Keratinocyte (primary cell): Measurements from ENCODE around the gene KCNIP3. TPM values are rescaled to one million over a fixed set of nuclear protein-coding genes. Genes with fewer than 3 reads are reported as not detected.

Source experiments
- DNase-seq: peaks from one replicate; pipeline ENCODE4 v3.0.0-alpha.2; 2011; ENCODE audit warnings: low read depth, missing footprints, low spot score
- FAIRE-seq: peaks from 2 replicates; lab custom pipeline; 2011; peaks lifted over from hg19 to GRCh38; lab: Jason Lieb, UNC
- H2AFZ ChIP-seq: 2 replicates; pipeline ENCODE4 v1.6.0; 2012; ENCODE audit warnings: low read length, control low read depth, inconsistent platforms; ENCODE audit not compliant: control insufficient read depth
- H3K27ac ChIP-seq: 2 replicates; pipeline ENCODE4 v1.5.1; 2011; ENCODE audit warnings: low read length; ENCODE audit not compliant: control insufficient read depth, insufficient read depth
- H3K27me3 ChIP-seq: 3 replicates; pipeline ENCODE4 v1.6.0; 2011; ENCODE audit warnings: low read length; ENCODE audit not compliant: control insufficient read depth, insufficient read depth; ENCODE audit errors: extremely low read depth
- H3K36me3 ChIP-seq, 2 experiments: 2 replicates in 1 of 2; 3 replicates in 1 of 2; pipeline ENCODE4 v1.5.1; 2011; ENCODE audit warnings: low read length in 2 of 2, mild to moderate bottlenecking in 1 of 2; ENCODE audit not compliant: control insufficient read depth in 2 of 2, insufficient read depth in 2 of 2; ENCODE audit errors: extremely low read depth in 1 of 2
- H3K4me1 ChIP-seq: 3 replicates; pipeline ENCODE4 v1.5.1; 2011; ENCODE audit warnings: low read length; ENCODE audit not compliant: control insufficient read depth, insufficient read depth; ENCODE audit errors: extremely low read depth
- H3K4me2 ChIP-seq: 3 replicates; pipeline ENCODE4 v1.6.0; 2011; ENCODE audit warnings: low read depth, low read length; ENCODE audit not compliant: control insufficient read depth, insufficient read depth; ENCODE audit errors: extremely low read depth
- H3K4me3 ChIP-seq, 3 experiments: fragments of 200-600 bp in 1 of 3; sonication (generic) in 1 of 3; 2 replicates in 2 of 3; 3 replicates in 1 of 3; pipeline ENCODE4 v1.5.1; 2011 to 2016; ENCODE audit warnings: low read length in 3 of 3, mild to moderate bottlenecking in 3 of 3, control low read depth in 2 of 3, inconsistent platforms in 1 of 3, low read depth in 1 of 3, mixed read lengths in 1 of 3, mixed run types in 1 of 3, moderate library complexity in 1 of 3; ENCODE audit not compliant: control insufficient read depth in 2 of 3, insufficient read depth in 2 of 3; ENCODE audit errors: extremely low read depth in 1 of 3
- H3K79me2 ChIP-seq: 2 replicates; pipeline ENCODE4 v1.6.0; 2012; ENCODE audit warnings: low read length; ENCODE audit not compliant: control insufficient read depth, insufficient read depth
- H3K9ac ChIP-seq: 3 replicates; pipeline ENCODE4 v1.6.0; 2011; ENCODE audit warnings: low read length; ENCODE audit not compliant: control insufficient read depth, insufficient read depth; ENCODE audit errors: extremely low read depth
- H3K9me1 ChIP-seq: 3 replicates; pipeline ENCODE4 v1.6.0; 2011; ENCODE audit warnings: low read length; ENCODE audit not compliant: control insufficient read depth, insufficient read depth; ENCODE audit errors: extremely low read depth
- H3K9me3 ChIP-seq: 2 replicates; pipeline ENCODE4 v1.5.1; 2012; ENCODE audit warnings: low read depth, low read length; ENCODE audit not compliant: control insufficient read depth
- H4K20me1 ChIP-seq: 3 replicates; pipeline ENCODE4 v1.6.0; 2011; ENCODE audit warnings: low read length; ENCODE audit not compliant: control insufficient read depth, insufficient read depth; ENCODE audit errors: extremely low read depth
- CTCF ChIP-seq, 3 experiments: IDR thresholded peaks in 1 of 3; conservative IDR thresholded peaks in 1 of 3; optimal IDR thresholded peaks in 1 of 3; 2 replicates in 2 of 3; 3 replicates in 1 of 3; pipeline versions ENCODE3 to v1.5.1; 2011; ENCODE audit warnings: low read length in 3 of 3, mild to moderate bottlenecking in 3 of 3, moderate library complexity in 2 of 3, control low read depth in 1 of 3, inconsistent platforms in 1 of 3; ENCODE audit not compliant: insufficient read depth in 2 of 3; ENCODE audit errors: extremely low read depth in 1 of 3
- EZH2 ChIP-seq: IDR thresholded peaks from one replicate; pipeline ENCODE4 v1.6.1; 2012; ENCODE audit warnings: inconsistent platforms, mild to moderate bottlenecking, low read length, moderate library complexity
- dilution Hi-C: fragments of 300-500 bp; cut with MboI; formaldehyde crosslinking; loops from one replicate; pipeline ENCODE4 v1.7.0; 2020; ENCODE audit warnings: low sequenced_read_pairs; ENCODE audit not compliant: extremely low pct_ligation_motif_present
- polyA plus RNA-seq, 5 experiments: library from polyadenylated mRNA; depleted of rRNA in 3 of 5; stranded (reverse) in 3 of 5; stranded (forward) in 1 of 5; unstranded in 1 of 5; fragments of >200 nt; gene quantifications; 1 replicate in 1 of 5; 2 replicates in 3 of 5; 3 replicates in 1 of 5; pipeline versions ENCODE4 v1.2.1 to v1.2.3, GENCODE V29; 2011 to 2012; ENCODE audit warnings: missing spikeins in 2 of 5, low read depth in 1 of 5, low replicate concordance in 1 of 5

KCNIP3 gene
- polyA plus RNA-seq, 1 donor (not counting 4 experiments of a cell fraction or from before 2014, with no cell fraction given) = 0.66 TPM

DNA sequence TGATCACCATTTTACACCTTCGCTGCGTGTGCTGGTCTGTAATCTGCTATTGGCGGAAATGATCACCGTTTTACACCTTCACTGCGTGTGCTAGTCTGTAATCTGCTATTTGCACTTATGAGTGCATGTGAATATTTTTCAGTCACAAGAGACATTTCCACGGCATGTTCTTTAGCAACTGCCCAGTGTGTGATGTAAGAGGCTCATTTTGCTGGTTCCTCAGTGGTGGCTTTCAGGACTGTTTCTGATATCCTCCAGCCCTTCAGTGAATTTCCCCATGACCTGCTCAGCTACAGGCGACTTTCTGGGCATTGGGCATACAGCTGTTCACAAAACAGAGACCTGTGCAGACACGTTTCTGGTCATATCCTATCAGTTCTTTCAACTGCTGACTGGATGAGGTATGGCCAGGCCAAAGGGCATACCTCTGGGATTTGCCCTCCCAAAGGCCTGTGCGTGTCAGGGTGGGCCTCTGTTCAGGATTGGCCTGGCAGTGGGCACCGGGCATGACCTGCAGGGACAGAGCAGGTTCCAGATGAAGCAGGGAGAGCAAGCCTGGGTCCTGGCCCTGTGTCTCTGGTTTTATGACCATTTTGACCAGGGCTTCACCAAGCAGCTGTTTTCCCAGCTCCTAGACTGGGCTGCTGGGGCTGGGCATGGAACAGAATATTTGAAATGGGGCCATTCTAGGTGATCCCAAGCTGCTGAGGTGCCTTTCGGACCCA is 23.4 kb upstream of the KCNIP3 start:
- Histone ChIP-seq H3K4me1 (peaks cover 49% of the 10 kb centered on the region), H3K27ac (peak overlapping the region; percentile 70), H3K4me3 (peak overlapping the region in 2 of 3 experiments; percentile 12 to 64), H3K36me3 (peaks cover 0 to 2% of the 10 kb centered on the region in 2 experiments), H3K9me1 (no peaks in the 10 kb centered on the region), H3K4me2 (peak overlapping the region; percentile 85), H3K27me3 (no peaks in the 10 kb centered on the region), H3K9me3 (no peaks in the 10 kb centered on the region), H3K79me2 (peaks cover 16% of the 10 kb centered on the region), H3K9ac (no peak overlapping the region), H2AFZ (peak overlapping the region; percentile 21), H4K20me1 (no peaks in the 10 kb centered on the region)
- dilution Hi-C loops = no loop called here
- TF ChIP-seq CTCF (optimal IDR thresholded peaks at IDR 0.05 in 1 of 3, IDR thresholded peaks at IDR 0.05 in 1 of 3, conservative IDR thresholded peaks at IDR 0.05 in 1 of 3; ENCODE audit: extremely low read depth in 1 of 3, insufficient read depth in 2 of 3, low read length in 3 of 3) (no peak), EZH2 (no peak)
- FAIRE-seq = peak; percentile 57
- DNase-seq = no peak

DNA sequence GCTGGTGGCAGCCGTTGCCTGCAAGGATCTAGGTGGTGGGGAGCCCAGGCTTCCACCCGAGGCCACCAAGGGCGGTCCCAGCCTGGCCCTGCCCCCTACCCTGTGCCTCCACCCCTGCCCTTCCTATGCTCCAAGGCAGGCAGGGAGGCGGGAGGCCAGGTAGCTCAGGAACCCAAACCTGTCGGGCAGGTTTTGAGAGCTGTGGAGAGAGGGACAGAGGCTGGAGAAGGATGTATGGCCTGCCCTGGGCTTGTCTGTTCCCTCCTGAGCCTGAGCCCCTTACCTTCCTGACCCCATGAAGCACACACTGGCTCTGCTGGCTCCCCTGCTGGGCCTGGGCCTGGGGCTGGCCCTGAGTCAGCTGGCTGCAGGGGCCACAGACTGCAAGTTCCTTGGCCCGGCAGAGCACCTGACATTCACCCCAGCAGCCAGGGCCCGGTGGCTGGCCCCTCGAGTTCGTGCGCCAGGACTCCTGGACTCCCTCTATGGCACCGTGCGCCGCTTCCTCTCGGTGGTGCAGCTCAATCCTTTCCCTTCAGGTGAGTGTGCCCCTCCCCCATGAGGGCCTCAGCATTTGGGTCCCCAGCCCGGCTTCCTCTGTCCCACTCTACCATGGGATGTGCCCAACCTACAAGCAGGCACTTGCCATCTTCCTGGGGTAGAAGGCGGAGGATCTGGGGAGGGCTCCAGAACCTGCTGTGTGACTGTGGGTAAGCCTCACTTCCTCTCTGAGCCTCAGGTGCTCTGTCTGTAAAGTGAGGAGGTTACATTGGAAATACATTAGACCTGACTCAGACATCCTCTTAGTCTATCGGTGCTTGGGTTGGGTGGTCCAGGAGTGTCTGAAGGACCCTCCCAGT is 22.6 kb upstream of the KCNIP3 start, which contains the start of gene PROM2:
Gene PROM2, plus strand, starts transcription at position 159 of the 860 bp plus-strand sequence. Its CDS starts 137 bp downstream, at position 296.
- DNase-seq (no peak), FAIRE-seq (peak; percentile 97)
- no peaks in the 10 kb centered on the region for H3K9me1 ChIP-seq
- peak within 1 kb of the TSS; percentile 57 for H2AFZ ChIP-seq
- H3K4me1 ChIP-seq = peaks cover 50% of the 10 kb centered on the region
- no peaks in the 10 kb centered on the region for H4K20me1 ChIP-seq
- peak within 1 kb of the TSS; percentile 70 for H3K27ac ChIP-seq
- TF ChIP-seq CTCF (optimal IDR thresholded peaks at IDR 0.05 in 1 of 3, IDR thresholded peaks at IDR 0.05 in 1 of 3, conservative IDR thresholded peaks at IDR 0.05 in 1 of 3; ENCODE audit: extremely low read depth in 1 of 3, insufficient read depth in 2 of 3, low read length in 3 of 3) (no peak), EZH2 (no peak)
- H3K9ac ChIP-seq = peak within 1 kb of the TSS; percentile 69
- H3K79me2 ChIP-seq = peaks cover 16% of the 10 kb centered on the region
- H3K36me3 ChIP-seq = peaks cover 0 to 3% of the 10 kb centered on the region in 2 experiments
- dilution Hi-C loops = no loop called here
- peak within 1 kb of the TSS; percentile 85 for H3K4me2 ChIP-seq
- H3K9me3 ChIP-seq = no peaks in the 10 kb centered on the region
- H3K27me3 ChIP-seq = no peaks in the 10 kb centered on the region
- peak within 1 kb of the TSS; percentile 49 to 64 (median 60) for H3K4me3 ChIP-seq
